Activated T-helper 1 cell treated with anti-CD3 and anti-CD28 coated beads, Interleukin-12 subunit alpha, Interleukin-12 subunit beta, Interleukin-2, Interleukin-4 antibody, amounts not matched to agents 30 ng/mL and 10 ng/mL and 1 ng/mL, durations not matched to agents 14 hours and 24 hours and 36 hours (primary cell): ENCODE measurements around the gene PPP3CA. TPM values are rescaled to one million over a fixed set of nuclear protein-coding genes. Genes with fewer than 3 reads are reported as not detected.

ENCODE experiments used
- DNase-seq: peaks from one replicate; pipeline ENCODE4 v3.0.0; 2021; ENCODE audit warnings: low spot score
- H3K27ac Mint-ChIP-seq: one replicate; pipeline ENCODE4 v1.8.0; 2021; ENCODE audit warnings: mild to moderate bottlenecking, mixed read lengths
- H3K27me3 Mint-ChIP-seq: one replicate; pipeline ENCODE4 v1.8.0; 2022; ENCODE audit warnings: mild to moderate bottlenecking, moderate library complexity, mixed read lengths; ENCODE audit not compliant: insufficient read depth
- H3K36me3 Mint-ChIP-seq: one replicate; pipeline ENCODE4 v1.8.0; 2021; ENCODE audit warnings: low read depth, mixed read lengths
- H3K4me1 Mint-ChIP-seq: one replicate; pipeline ENCODE4 v1.8.0; 2021; ENCODE audit warnings: low read depth, mixed read lengths
- H3K4me3 Mint-ChIP-seq: one replicate; pipeline ENCODE4 v1.8.0; 2021; ENCODE audit warnings: mild to moderate bottlenecking, moderate library complexity, mixed read lengths
- H3K9me3 Mint-ChIP-seq: one replicate; pipeline ENCODE4 v1.8.0; 2021; ENCODE audit warnings: mixed read lengths
- intact Hi-C: fragments of 100-400 bp; cut with micrococcal nuclease; formaldehyde crosslinking; loops from one replicate; pipeline ENCODE4 v1.15.1; 2024
- total RNA-seq: library from RNA; stranded (reverse); gene quantifications from 2 replicates; pipeline ENCODE4 v1.2.3, GENCODE V29; 2022

The PPP3CA gene
- total RNA-seq, 1 donor from 2014 or later, result 11.3 TPM

DNA sequence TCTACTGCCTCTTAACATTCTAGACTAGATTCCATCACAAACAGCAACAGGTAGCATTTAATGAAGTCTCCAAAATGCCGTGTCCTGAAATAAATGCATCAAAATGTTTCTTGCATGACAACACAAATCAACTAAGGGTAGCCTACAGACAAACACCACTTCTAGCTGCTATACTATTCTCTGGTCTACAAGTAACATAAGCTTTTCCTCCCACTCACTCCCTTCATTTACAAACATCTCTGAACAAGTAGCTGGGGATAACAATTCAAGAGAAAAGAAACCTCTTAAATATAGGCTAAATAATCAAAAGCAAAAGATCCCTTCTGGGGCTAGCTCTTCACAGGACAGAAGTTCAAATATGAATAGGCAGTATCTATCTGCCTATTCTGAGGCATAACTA lies 20.8 kb downstream of the PPP3CA start:
- Mint-ChIP-seq H3K27ac (no peak overlapping the region), H3K4me3 (no peak overlapping the region), H3K9me3 (no peaks in the 10 kb centered on the region), H3K36me3 (peaks cover 4% of the 10 kb centered on the region), H3K27me3 (peaks cover 24% of the 10 kb centered on the region), H3K4me1 (peaks cover 31% of the 10 kb centered on the region)
- intact Hi-C loops, result loop anchor here (5.0 kb wide), 4 partner anchors 76 to 1379 kb away; partner anchors contain the start of gene DNAJB14
- no peak for DNase-seq

DNA sequence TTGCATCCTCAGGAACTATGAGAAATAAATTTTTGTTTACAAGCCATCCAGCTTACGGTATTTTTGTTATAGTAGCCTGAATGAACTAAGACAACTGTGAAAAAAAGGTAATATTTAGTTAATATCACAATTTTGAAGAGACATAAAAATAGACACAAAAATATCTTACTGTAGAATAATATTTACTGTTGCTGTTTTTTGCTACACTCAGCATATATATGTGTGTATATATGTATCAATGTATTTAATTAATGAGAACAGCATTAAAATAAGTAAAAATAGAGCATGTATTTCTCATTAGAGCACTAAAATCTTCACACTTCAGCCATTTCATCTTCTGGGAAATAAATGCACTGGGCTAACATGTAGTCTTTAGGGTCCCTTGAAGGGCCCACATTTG lies 24.6 kb downstream of the PPP3CA start:
- H3K27ac Mint-ChIP-seq, result no peak overlapping the region
- DNase-seq, result no peak

DNA sequence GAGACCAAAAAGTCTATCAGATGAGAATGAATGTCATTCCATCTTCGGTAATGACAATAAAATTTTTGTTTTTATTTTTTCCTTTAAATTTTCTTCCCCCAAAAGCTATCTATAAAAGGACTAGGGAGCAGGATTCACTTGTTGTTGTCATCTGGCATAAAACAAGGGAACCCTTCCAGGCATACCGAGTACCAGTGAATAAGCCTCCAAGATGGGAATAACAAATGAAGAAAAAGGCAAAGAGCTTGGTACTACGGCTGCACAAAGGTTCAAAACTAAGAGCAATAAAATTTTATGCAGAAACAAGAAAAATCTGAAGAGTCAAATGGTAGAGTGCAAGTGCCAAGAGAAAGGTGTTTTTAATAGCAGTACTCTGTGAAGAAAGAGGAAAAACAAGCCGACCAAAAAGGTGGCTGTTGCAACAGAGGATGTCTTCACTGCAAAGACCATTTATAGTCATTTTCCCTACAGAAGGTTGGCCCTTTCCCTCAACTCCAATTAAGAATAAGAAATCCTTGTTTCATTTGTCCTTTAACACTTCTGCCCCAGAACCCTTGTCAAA lies 25.8 kb downstream of the PPP3CA start:
- Mint-ChIP-seq H3K4me3 (no peak overlapping the region), H3K27ac (no peak overlapping the region), H3K36me3 (peaks cover 8% of the 10 kb centered on the region), H3K4me1 (peaks cover 4% of the 10 kb centered on the region), H3K27me3 (peaks cover 21% of the 10 kb centered on the region), H3K9me3 (no peaks in the 10 kb centered on the region)
- DNase-seq, result no peak
- intact Hi-C loops, result no loop called here

More for the DNA sequence above, 24.6 kb downstream of the PPP3CA start:
- peaks cover 14% of the 10 kb centered on the region for H3K4me1 Mint-ChIP-seq
- H3K36me3 Mint-ChIP-seq, result peaks cover 6% of the 10 kb centered on the region
- H3K9me3 Mint-ChIP-seq, result no peaks in the 10 kb centered on the region
- no peak overlapping the region for H3K4me3 Mint-ChIP-seq
- peaks cover 24% of the 10 kb centered on the region for H3K27me3 Mint-ChIP-seq
- intact Hi-C loops, result no loop called here

DNA sequence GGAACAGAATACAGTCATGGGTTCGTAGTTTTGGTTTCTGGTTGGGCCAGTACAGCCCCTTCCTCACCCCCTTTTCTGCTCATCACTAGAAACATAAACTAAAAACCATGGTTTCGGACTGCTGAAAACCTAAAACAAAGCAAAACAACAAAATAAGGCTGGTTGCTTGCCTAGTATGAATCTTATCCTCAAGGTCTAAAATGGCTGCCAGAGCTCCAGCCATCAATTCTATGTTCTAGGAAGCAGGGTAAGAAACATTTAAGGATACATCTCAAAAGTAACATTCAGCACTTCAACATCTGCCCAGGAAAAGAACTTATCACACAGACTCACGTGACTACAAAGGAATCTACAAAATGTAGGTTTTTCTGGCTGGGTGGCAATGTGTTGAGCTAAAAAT lies 31.5 kb downstream of the PPP3CA start:
- H3K27me3 Mint-ChIP-seq, result no peaks in the 10 kb centered on the region
- H3K4me3 Mint-ChIP-seq, result no peak overlapping the region
- intact Hi-C loops, result no loop called here
- H3K9me3 Mint-ChIP-seq, result peaks cover 10% of the 10 kb centered on the region
- no peak for DNase-seq
- H3K4me1 Mint-ChIP-seq, result no peaks in the 10 kb centered on the region
- no peak overlapping the region for H3K27ac Mint-ChIP-seq
- peaks cover 9% of the 10 kb centered on the region for H3K36me3 Mint-ChIP-seq

- Mint-ChIP-seq H3K9me3 (peaks cover 10% of the 10 kb centered on the region), H3K27me3 (no peaks in the 10 kb centered on the region), H3K4me3 (no peak overlapping the region), H3K36me3 (peaks cover 6% of the 10 kb centered on the region), H3K27ac (no peak overlapping the region), H3K4me1 (no peaks in the 10 kb centered on the region)
- intact Hi-C loops, result no loop called here
- no peak for DNase-seq
These were observed 32.3 kb downstream of the PPP3CA start for GRCh38 chr4:101315041-101315440.

- no peak overlapping the region for H3K4me3 Mint-ChIP-seq
- DNase-seq, result no peak
- peaks cover 3% of the 10 kb centered on the region for H3K27me3 Mint-ChIP-seq
- H3K36me3 Mint-ChIP-seq, result peaks cover under 1% of the 10 kb centered on the region
- no peaks in the 10 kb centered on the region for H3K9me3 Mint-ChIP-seq
- no peak overlapping the region for H3K27ac Mint-ChIP-seq
- intact Hi-C loops, result loop anchor here (5.0 kb wide), 1 partner anchor 217 kb away; no protein-coding TSS in a partner anchor
- peaks cover 12% of the 10 kb centered on the region for H3K4me1 Mint-ChIP-seq
These were observed 37.4 kb downstream of the PPP3CA start for GRCh38 chr4:101309925-101310324.

GRCh38 chr4:101307899-101308298 lies 39.4 kb downstream of the PPP3CA start:
- H3K9me3 Mint-ChIP-seq, result no peaks in the 10 kb centered on the region
- H3K27ac Mint-ChIP-seq, result no peak overlapping the region
- DNase-seq, result no peak
- peaks cover 9% of the 10 kb centered on the region for H3K27me3 Mint-ChIP-seq
- intact Hi-C loops, result loop anchor here (2.0 to 5.0 kb wide), 2 partner anchors 21 to 219 kb away; no protein-coding TSS in a partner anchor
- H3K4me3 Mint-ChIP-seq, result no peak overlapping the region
- peaks cover 12% of the 10 kb centered on the region for H3K4me1 Mint-ChIP-seq
- no peaks in the 10 kb centered on the region for H3K36me3 Mint-ChIP-seq

- H3K27me3 Mint-ChIP-seq, result peaks cover 9% of the 10 kb centered on the region
- DNase-seq, result no peak
- no peaks in the 10 kb centered on the region for H3K36me3 Mint-ChIP-seq
- H3K9me3 Mint-ChIP-seq, result no peaks in the 10 kb centered on the region
- intact Hi-C loops, result loop anchor here (2.0 to 5.0 kb wide), 2 partner anchors 22 to 220 kb away; no protein-coding TSS in a partner anchor
- no peak overlapping the region for H3K4me3 Mint-ChIP-seq
- H3K4me1 Mint-ChIP-seq, result peaks cover 12% of the 10 kb centered on the region
- no peak overlapping the region for H3K27ac Mint-ChIP-seq
These were observed 40.3 kb downstream of the PPP3CA start for GRCh38 chr4:101306764-101307615.

DNA sequence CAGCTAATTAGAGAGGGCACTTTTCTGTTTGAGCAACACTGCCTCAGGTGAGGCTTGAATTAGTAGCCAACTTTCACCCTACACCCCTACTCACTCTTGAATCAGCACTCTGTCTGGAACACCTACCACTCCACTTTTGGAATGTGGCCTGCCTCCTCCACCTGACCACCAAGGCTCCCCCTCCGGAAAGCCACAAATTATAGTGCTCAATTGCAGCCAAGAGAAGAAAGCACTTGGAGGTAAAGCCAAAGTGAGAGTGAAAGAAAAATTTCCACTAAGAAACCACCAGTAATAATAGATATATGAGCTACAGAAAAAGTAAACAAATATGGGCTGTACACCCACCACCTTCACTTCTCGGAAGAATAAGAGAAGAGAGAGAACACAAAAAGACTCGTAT lies 41.1 kb downstream of the PPP3CA start:
- intact Hi-C loops, result loop anchor here (2.0 to 5.0 kb wide), 2 partner anchors 23 to 221 kb away; no protein-coding TSS in a partner anchor
- Mint-ChIP-seq H3K4me3 (no peak overlapping the region), H3K9me3 (no peaks in the 10 kb centered on the region), H3K36me3 (no peaks in the 10 kb centered on the region), H3K4me1 (peaks cover 12% of the 10 kb centered on the region), H3K27me3 (peaks cover 9% of the 10 kb centered on the region), H3K27ac (no peak overlapping the region)
- DNase-seq, result no peak

DNA sequence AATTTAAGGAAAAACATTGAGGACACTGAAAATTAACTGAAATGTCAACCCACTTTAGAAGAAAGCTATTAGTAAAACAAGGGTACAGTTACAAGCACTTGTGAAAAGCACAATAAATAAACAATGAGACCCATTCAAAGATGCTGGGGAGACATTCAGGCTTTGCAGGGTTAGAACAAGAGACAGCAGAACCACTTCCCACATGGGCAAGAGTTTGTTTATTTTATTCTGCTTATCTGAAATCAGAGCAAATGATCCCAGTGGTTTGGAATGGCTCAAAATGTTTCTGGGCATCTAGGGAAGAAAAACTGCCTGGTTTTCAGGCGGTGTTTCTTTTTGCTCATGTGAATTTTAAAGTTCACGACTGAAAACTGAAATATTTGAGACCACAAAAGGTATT lies 42.4 kb downstream of the PPP3CA start:
- peaks cover 9% of the 10 kb centered on the region for H3K27me3 Mint-ChIP-seq
- H3K4me3 Mint-ChIP-seq, result no peak overlapping the region
- H3K9me3 Mint-ChIP-seq, result no peaks in the 10 kb centered on the region
- H3K27ac Mint-ChIP-seq, result no peak overlapping the region
- intact Hi-C loops, result loop anchor here (5.0 kb wide), 1 partner anchor 222 kb away; no protein-coding TSS in a partner anchor
- no peak for DNase-seq
- no peaks in the 10 kb centered on the region for H3K36me3 Mint-ChIP-seq
- H3K4me1 Mint-ChIP-seq, result peaks cover 12% of the 10 kb centered on the region

DNA sequence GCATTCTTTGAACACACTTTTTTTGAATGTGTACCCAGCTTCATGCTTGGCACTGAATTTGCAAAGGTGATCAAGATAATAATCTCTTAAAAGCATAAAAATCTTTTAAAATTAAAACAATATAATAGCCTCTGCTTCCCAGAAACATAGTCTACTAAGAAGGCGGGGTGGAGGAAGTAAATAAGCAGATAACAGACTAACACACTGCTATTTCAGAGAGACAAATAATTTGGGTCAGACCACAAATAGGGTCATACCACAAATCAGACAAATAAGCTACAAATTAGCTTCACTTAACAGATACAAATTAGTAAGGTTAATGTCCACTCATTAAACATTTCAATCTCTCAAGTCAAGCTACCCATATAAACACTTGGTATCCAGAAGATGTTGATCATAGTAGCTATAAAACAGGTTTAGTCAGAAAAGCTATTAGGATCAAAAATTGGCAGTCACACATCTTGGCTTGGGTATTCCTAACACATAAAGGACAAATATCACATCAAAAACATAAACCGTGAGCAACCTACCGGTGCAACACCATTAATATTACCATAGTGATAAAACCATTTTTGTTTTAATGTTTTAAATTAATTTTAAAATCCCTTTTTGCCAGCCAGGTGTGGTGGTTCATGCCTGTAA lies 47.3 kb downstream of the PPP3CA start:
- peaks cover 9% of the 10 kb centered on the region for H3K27me3 Mint-ChIP-seq
- H3K4me1 Mint-ChIP-seq, result no peaks in the 10 kb centered on the region
- no peak overlapping the region for H3K27ac Mint-ChIP-seq
- intact Hi-C loops, result no loop called here
- no peak for DNase-seq
- no peaks in the 10 kb centered on the region for H3K9me3 Mint-ChIP-seq
- H3K36me3 Mint-ChIP-seq, result no peaks in the 10 kb centered on the region
- no peak overlapping the region for H3K4me3 Mint-ChIP-seq

GRCh38 chr4:101299021-101299420 lies 48.3 kb downstream of the PPP3CA start:
- intact Hi-C loops, result no loop called here

GRCh38 chr4:101295691-101296090 lies 51.6 kb downstream of the PPP3CA start:
- Mint-ChIP-seq H3K4me3 (no peak overlapping the region), H3K27ac (no peak overlapping the region), H3K27me3 (peaks cover 5% of the 10 kb centered on the region), H3K9me3 (no peaks in the 10 kb centered on the region), H3K36me3 (no peaks in the 10 kb centered on the region), H3K4me1 (no peaks in the 10 kb centered on the region)
- intact Hi-C loops, result no loop called here
- no peak for DNase-seq

More at GRCh38 chr4:101299021-101299420, 48.3 kb downstream of the PPP3CA start:
- no peak for DNase-seq
- H3K9me3 Mint-ChIP-seq, result no peaks in the 10 kb centered on the region
- no peaks in the 10 kb centered on the region for H3K36me3 Mint-ChIP-seq
- H3K27ac Mint-ChIP-seq, result no peak overlapping the region
- no peak overlapping the region for H3K4me3 Mint-ChIP-seq
- no peaks in the 10 kb centered on the region for H3K4me1 Mint-ChIP-seq
- H3K27me3 Mint-ChIP-seq, result peaks cover 7% of the 10 kb centered on the region
